ENCODE data around the gene TMEM120A. TPM values are rescaled to one million over a fixed set of nuclear protein-coding genes. Genes with fewer than 3 reads are reported as not detected.

Gene TMEM120A
- total RNA-seq, 2 donors from 2014 or later: 22.1 to 35.0 TPM

GRCh38 chr7:75989500-75990388 lies 4.7 kb downstream of the TMEM120A start:
- DNase-seq (peak; percentile 52 to 69 (median 58)), ATAC-seq (peak; percentile 6)
- 37 to 40% methylated on average over 16 to 21 of the region's 21 CpGs for WGBS, 2 donors
- Histone ChIP-seq H3K4me1 (peaks cover 46% of the 10 kb centered on the region), H3K36me3 (replicated peaks in 1 of 2; ENCODE audit: insufficient read depth in 1 of 2, low read depth in 2 of 2) (peaks cover 0 to 11% of the 10 kb centered on the region in 2 donors), H3K9me3 (no peaks in the 10 kb centered on the region), H3K27me3 (no peaks in the 10 kb centered on the region), H3K4me3 (no peak overlapping the region), H3K27ac (peak overlapping the region; percentile 50 to 95 (median 86))
- TF ChIP-seq POLR2A (IDR thresholded peaks at IDR 0.05): peak in 1 of 3 donors; percentile 8
- TF ChIP-seq, protein P1, sequence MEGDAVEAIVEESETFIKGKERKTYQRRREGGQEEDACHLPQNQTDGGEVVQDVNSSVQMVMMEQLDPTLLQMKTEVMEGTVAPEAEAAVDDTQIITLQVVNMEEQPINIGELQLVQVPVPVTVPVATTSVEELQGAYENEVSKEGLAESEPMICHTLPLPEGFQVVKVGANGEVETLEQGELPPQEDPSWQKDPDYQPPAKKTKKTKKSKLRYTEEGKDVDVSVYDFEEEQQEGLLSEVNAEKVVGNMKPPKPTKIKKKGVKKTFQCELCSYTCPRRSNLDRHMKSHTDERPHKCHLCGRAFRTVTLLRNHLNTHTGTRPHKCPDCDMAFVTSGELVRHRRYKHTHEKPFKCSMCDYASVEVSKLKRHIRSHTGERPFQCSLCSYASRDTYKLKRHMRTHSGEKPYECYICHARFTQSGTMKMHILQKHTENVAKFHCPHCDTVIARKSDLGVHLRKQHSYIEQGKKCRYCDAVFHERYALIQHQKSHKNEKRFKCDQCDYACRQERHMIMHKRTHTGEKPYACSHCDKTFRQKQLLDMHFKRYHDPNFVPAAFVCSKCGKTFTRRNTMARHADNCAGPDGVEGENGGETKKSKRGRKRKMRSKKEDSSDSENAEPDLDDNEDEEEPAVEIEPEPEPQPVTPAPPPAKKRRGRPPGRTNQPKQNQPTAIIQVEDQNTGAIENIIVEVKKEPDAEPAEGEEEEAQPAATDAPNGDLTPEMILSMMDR (IDR thresholded peaks at IDR 0.05): no peak
- intact Hi-C loops (cut with DNase I): no loop called here

DNA sequence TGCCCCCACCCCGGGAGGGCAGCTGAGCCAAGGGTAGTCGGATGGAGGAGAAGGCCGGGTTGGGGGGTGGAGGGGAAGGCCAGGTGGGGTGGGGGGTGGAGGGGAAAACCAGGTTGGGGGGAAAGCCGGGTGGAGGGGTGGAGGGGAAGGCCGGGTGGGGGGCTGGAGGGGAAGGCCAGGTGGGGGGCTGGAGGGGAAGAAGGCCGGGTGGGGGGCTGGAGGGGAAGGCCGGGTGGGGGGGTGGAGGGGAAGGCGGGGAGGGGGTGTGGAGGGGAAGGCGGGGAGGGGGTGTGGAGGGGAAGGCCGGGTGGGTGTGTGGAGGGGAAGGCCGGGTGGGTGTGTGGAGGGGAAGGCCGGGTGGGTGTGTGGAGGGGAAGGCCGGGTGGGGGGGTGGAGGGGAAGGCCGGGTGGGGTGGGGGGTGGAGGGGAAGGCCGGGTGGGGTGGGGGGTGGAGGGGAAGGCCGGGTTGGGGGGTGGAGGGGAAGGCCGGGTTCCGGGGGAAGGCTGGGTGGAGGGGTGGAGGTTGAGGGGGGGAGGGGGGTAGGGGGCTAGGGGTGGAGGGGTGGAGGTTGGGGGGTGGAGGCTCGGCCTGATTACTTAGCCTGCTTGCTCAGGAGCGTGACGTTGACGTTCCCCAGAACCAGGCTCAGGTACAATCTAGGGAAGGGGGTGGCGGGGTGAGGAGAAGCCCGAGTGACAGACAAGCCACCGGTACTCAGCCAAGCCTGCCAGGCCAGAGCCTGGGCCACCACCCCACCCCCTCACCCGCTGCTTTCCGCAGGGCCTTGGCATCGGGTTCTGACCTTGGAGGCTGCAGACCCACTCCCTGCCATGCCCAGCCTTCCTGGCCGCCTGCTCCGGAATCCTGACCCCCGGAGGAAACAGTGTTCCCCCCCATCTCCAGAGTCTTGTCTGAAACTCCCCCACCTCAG lies 5.6 kb downstream of the TMEM120A start:
- Histone ChIP-seq H3K4me3 (no peak overlapping the region), H3K36me3 (replicated peaks in 1 of 2; ENCODE audit: insufficient read depth in 1 of 2, low read depth in 2 of 2) (peaks cover 0 to 15% of the 10 kb centered on the region in 2 donors), H3K4me1 (peaks cover 44% of the 10 kb centered on the region), H3K27ac (peak overlapping the region; percentile 50 to 95 (median 86)), H3K27me3 (no peaks in the 10 kb centered on the region), H3K9me3 (no peaks in the 10 kb centered on the region)
- whole genome bisulfite sequencing, 2 donors: 20 to 22% methylated on average over 13 to 16 of the region's 31 CpGs
- DNase-seq (peak; percentile 74 to 89 (median 84)), ATAC-seq (peak; percentile 67)
- intact Hi-C loops (cut with DNase I): no loop called here
- TF ChIP-seq, protein P1 (IDR thresholded peaks at IDR 0.05): no peak
- TF ChIP-seq POLR2A (IDR thresholded peaks at IDR 0.05): no peak

- WGBS, 2 donors: 80 to 88% methylated on average over 12 to 30 of the region's 30 CpGs
- Histone ChIP-seq H3K9me3 (no peaks in the 10 kb centered on the region), H3K27me3 (no peaks in the 10 kb centered on the region), H3K36me3 (replicated peaks in 1 of 2; ENCODE audit: insufficient read depth in 1 of 2, low read depth in 2 of 2) (peaks cover 0 to 19% of the 10 kb centered on the region in 2 donors), H3K4me3 (no peak overlapping the region), H3K27ac (peak overlapping the region in 2 of 4 donors; percentile 22 to 32), H3K4me1 (peaks cover 37% of the 10 kb centered on the region)
- intact Hi-C loops (cut with DNase I): no loop called here
- ATAC-seq (no peak), DNase-seq (no peak)
- no peak for TF ChIP-seq POLR2A (IDR thresholded peaks at IDR 0.05)
- TF ChIP-seq, protein P1 (IDR thresholded peaks at IDR 0.05): no peak
Observed at GRCh38 chr7:75987805-75988567, 6.4 kb downstream of the TMEM120A start.

DNA sequence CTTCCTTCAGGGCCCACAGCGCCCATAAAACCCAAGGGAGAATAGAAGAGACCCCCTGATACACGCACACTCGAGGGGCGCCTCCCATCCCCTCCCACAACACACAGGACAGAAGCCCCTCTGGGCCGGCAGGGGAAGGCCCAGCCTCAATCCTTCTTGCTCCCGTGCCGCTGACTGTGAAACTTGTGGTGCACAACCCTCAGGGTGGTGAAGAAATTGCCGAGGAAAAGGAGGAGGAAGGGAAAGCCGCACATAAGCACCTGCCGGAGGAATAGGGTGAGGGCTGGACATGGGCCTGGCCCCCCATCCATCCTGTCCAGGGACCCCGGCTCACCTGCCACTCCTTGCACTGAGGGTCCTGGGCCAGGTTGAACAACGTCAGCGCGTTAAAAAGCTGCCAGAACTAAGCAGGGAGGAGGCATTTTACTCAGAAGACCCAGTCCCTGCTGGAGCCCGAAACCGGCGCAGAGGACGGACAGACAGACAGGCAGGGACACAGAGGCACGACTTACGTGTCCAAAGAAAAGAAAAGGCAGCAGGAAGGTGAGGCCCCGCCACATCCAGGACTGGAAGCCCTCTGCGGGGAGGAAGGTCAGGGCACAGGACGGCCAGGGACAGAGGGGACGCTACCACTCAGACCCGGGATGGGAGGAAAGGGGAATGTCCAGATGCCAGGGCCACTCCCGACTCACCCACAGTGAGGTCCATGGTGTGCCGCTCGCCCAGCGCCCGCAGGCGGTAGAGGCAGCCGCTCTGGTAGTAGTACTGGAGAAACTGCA lies 7.2 kb downstream of the TMEM120A start:
- H3K36me3 ChIP-seq (replicated peaks in 1 of 2; ENCODE audit: insufficient read depth in 1 of 2, low read depth in 2 of 2): peaks cover 0 to 19% of the 10 kb centered on the region in 2 donors
- DNase-seq (peak in 1 of 4 donors; percentile 0), ATAC-seq (no peak)
- H3K27me3 ChIP-seq: no peaks in the 10 kb centered on the region
- H3K4me1 ChIP-seq: peaks cover 30% of the 10 kb centered on the region
- no peaks in the 10 kb centered on the region for H3K9me3 ChIP-seq
- WGBS, 2 donors: 88 to 94% methylated on average over 29 to 32 of the region's 32 CpGs
- H3K27ac ChIP-seq: no peak overlapping the region
- intact Hi-C loops (cut with DNase I): no loop called here
- no peak overlapping the region for H3K4me3 ChIP-seq
- TF ChIP-seq, protein P1 (IDR thresholded peaks at IDR 0.05): no peak
- no peak for TF ChIP-seq POLR2A (IDR thresholded peaks at IDR 0.05)

All from body of pancreas (tissue), 4 donors.